IPS-15b (cell line): ENCODE results near the gene SYT13.

Experiments
- H3K27me3 ChIP-seq: one replicate; pipeline ENCODE4 v1.6.1; 2013; ENCODE audit warnings: low read length; ENCODE audit not compliant: control insufficient read depth, insufficient read depth
- H3K36me3 ChIP-seq: one replicate; pipeline ENCODE4 v1.6.1; 2013; ENCODE audit warnings: low read length; ENCODE audit not compliant: control insufficient read depth, insufficient read depth
- H3K4me1 ChIP-seq: one replicate; pipeline ENCODE4 v1.6.1; 2013; ENCODE audit warnings: mild to moderate bottlenecking, low read length; ENCODE audit not compliant: control insufficient read depth, insufficient read depth
- H3K4me3 ChIP-seq: one replicate; pipeline ENCODE4 v1.5.1; 2013; ENCODE audit warnings: low read depth, low read length
- H3K9ac ChIP-seq: one replicate; pipeline ENCODE4 v1.6.1; 2013; ENCODE audit warnings: low read depth, mild to moderate bottlenecking, low read length
- H3K9me3 ChIP-seq: one replicate; pipeline ENCODE4 v1.6.1; 2013; ENCODE audit warnings: mild to moderate bottlenecking, low read length; ENCODE audit not compliant: control insufficient read depth, insufficient read depth

Gene SYT13

DNA sequence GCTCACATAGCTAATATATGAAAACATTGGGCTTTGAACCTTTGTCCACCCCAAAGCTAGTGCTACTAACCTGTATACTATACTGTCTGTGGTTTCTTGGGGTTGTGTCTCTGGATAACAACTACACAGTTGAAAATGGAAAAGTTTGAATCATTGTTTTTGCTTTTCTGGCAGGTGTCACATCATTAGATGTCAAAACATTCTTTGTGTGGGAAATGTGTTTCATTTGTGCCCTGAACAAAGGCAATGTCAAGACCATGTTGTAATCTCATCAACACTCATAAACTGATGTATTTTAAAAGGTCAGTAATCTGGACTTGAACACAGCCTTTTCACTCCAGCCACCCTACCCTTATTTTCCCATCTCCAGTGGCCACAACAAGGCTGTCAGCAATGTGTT lies 16.5 kb downstream of the SYT13 start:
- Histone ChIP-seq H3K4me1 (no peaks in the 10 kb centered on the region), H3K9ac (no peak overlapping the region), H3K27me3 (no peaks in the 10 kb centered on the region), H3K4me3 (no peak overlapping the region), H3K36me3 (no peaks in the 10 kb centered on the region), H3K9me3 (no peaks in the 10 kb centered on the region)

DNA sequence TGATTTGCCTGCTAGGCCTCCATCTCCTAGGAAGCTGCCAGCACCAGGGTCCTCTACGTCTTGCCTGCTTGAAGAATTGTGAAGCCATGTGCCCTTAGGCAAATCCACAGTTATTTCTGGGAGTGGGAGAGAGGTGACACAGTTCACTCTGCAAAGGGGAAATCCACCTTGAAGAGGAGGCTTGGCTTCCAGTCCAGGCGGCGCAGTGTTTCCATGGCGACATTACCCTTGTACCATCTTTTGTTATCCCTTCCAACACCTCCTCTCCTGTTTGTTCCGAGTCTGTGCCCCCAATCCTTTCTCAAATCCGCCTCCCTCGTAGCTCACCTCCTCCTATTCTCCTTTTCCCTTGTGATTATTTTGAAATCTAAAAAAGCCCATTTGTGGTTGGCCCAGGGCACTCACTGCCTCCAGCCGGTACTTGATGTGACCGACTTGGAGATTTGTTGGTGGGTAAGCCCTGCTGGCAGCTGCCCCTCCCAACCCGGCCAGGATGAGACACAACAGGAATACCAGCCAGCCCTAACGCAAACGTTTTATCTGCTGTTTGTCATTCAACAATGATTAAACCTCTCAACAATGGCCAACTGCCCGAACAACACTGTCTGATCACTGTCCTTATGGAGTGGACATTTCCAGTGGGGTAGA lies 18.4 kb downstream of the SYT13 start:
- Histone ChIP-seq H3K9ac (no peak overlapping the region), H3K36me3 (no peaks in the 10 kb centered on the region), H3K4me3 (no peak overlapping the region), H3K27me3 (no peaks in the 10 kb centered on the region), H3K4me1 (no peaks in the 10 kb centered on the region), H3K9me3 (no peaks in the 10 kb centered on the region)

DNA sequence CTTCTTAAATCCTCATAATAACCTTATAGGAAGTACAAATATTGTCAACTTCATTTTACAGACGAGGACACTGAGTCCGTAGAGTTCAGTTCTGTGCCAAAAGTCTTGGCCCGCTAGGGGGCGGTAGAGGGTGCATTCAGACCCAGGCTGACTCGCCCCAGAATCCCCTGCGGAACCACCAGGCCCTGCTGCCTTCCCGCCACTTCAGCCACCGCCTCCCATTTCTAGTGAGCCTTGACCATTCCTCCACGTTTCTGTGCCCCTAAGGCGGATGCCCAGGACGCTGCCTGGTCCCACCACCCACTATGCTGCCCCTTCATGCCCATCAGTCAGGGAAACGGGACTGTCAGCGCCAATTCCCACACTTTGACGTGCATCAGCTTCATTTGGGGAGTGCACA lies 19.1 kb downstream of the SYT13 start:
- Histone ChIP-seq H3K9ac (no peak overlapping the region), H3K4me3 (no peak overlapping the region), H3K36me3 (no peaks in the 10 kb centered on the region), H3K4me1 (no peaks in the 10 kb centered on the region), H3K9me3 (no peaks in the 10 kb centered on the region), H3K27me3 (no peaks in the 10 kb centered on the region)

DNA sequence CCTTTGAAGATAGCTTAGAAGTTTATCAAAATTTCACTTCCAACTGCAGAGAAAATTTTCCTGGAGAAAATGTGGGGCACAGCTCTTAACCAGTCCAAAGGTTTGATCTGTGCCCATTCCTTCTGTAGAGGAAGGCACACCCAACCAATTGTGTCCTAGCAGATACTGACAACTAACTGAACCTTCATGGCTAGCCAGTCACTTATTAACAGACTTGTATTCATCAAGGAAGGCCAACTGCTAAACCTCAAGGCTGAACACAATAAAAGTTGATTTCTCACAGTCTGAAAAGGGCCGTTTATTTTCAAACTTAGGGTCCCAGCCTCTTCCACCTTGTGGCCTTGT lies 19.5 kb downstream of the SYT13 start:
- H3K4me3 ChIP-seq, result no peak overlapping the region
- H3K9me3 ChIP-seq, result no peaks in the 10 kb centered on the region
- no peaks in the 10 kb centered on the region for H3K4me1 ChIP-seq
- H3K36me3 ChIP-seq, result no peaks in the 10 kb centered on the region
- H3K27me3 ChIP-seq, result no peaks in the 10 kb centered on the region
- no peak overlapping the region for H3K9ac ChIP-seq

DNA sequence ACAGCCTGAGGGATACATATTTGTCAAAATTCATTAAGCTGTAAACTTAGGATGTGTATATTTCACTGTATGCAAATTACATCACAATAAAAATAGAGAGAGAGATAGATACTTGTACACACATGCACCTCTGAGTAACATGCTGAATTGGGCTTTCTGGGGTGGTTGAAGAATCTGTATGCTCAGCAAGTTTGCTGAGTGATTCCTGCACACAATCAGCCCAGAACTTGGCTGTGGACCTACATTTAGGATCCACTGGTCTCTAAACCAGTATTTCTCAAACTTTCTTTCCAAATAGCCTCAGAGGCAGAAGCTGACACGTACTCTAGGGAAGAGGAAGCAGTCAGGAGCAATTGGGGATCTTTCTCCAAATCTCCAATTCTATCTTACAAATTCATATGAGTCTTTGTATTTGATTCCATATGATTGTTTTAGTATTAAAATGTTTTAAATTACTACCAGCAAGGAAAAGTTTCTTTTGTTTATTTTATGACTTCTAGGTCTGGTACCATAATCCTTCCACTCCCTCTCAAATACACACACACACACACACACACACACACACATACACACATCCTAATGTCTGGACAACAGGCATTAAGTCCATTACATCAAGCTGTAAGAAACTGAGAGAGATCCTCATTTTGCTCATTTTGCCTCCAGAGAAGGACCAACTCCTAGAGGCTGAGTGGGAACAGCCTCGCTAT lies 20.0 kb downstream of the SYT13 start:
- Histone ChIP-seq H3K4me1 (no peaks in the 10 kb centered on the region), H3K9ac (no peak overlapping the region), H3K27me3 (no peaks in the 10 kb centered on the region), H3K36me3 (no peaks in the 10 kb centered on the region), H3K4me3 (no peak overlapping the region), H3K9me3 (no peaks in the 10 kb centered on the region)

DNA sequence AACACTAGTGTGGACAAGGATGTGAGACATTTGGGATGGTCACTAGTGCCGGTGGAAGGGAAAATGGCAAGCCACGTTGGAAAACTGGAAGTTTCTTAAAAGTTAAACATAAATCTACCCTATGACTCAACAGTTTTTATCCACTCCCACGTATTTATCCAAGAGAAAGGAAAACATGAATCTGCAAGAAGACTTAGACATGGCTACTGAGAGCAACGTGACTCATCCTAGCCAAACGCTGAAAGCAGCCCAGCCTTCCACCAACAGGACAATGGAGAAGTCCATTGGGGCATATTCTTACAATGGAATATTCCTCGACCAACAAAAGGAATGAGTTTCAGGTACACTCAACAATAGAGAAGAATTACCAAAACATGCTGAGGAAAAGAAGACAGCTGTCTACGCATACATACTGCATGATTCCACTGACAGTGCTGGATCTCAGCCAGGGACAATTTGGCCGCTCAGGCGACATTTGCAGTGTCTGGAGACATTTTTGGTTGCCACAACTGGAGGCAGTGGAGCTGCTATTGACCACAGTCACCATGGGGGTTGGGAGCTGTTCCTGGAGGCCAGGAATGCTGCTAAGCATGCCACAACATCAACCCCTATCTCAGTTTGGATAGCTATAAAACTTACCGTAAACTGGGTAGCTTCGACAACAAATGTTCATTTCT lies 21.2 kb downstream of the SYT13 start:
- Histone ChIP-seq H3K36me3 (no peaks in the 10 kb centered on the region), H3K4me3 (no peak overlapping the region), H3K4me1 (peaks cover 2% of the 10 kb centered on the region), H3K9ac (no peak overlapping the region), H3K9me3 (no peaks in the 10 kb centered on the region), H3K27me3 (no peaks in the 10 kb centered on the region)

DNA sequence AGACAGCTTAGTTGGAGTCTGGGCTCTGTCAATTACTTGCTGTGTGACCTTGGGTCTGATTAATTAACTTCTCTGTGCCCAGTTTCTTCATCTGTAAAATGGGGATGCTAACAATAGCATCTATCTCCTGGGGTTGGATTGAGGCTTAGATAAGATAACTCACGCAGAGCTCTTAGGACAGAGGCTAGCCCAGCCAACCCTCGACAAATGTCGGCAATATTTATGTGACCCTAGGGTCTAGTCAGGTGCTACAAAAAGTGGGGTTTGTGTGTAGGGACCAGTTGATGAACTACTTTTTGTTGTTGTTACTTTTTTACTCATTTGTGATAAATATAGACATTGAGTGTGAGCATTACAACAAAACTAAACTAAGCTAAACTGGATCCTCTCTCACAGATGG lies 22.4 kb downstream of the SYT13 start:
- no peaks in the 10 kb centered on the region for H3K36me3 ChIP-seq
- H3K4me1 ChIP-seq, result peaks cover 10% of the 10 kb centered on the region
- H3K27me3 ChIP-seq, result no peaks in the 10 kb centered on the region
- H3K4me3 ChIP-seq, result no peak overlapping the region
- H3K9ac ChIP-seq, result no peak overlapping the region
- H3K9me3 ChIP-seq, result no peaks in the 10 kb centered on the region

DNA sequence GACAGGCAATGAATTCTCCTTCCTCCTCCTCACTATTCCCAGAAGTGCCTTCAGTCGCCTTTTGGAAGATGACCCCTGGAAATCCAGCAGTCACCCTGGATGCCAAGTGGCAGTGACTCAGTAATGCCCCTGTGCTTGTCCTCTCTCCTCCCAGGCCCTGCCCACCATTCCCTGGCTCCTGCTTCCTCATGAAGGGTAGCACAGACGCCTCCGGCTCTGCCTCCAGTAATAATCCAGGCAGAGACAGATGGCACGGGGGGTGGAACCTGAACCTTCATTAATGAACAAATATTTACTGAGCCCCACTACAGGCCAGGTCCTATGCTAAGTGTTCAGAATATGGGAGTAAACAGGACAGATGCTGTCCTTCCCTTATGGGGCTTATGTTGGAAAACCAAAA lies 23.2 kb downstream of the SYT13 start:
- Histone ChIP-seq H3K4me1 (peaks cover 10% of the 10 kb centered on the region), H3K36me3 (no peaks in the 10 kb centered on the region), H3K9me3 (no peaks in the 10 kb centered on the region), H3K9ac (no peak overlapping the region), H3K27me3 (no peaks in the 10 kb centered on the region), H3K4me3 (no peak overlapping the region)

DNA sequence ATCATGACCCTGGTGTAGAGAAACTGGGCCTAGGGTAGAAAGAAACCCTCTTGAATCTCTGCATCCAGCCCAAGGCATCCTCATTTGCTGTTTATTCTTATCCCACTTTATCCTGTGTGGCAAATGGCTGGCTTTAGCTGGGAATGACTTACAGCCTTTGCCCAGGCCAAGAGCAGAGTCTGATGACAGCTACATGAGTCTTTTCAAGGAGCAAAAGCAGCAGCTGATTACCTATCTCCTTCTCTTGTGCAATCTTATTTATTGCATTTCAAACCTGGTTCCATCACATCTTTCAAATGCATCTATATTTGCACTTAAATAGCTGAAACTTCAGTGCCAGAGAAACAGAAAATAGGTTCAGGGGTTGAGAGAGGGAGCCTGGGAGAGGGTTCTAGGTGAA lies 26.1 kb downstream of the SYT13 start:
- H3K4me3 ChIP-seq, result no peak overlapping the region
- H3K27me3 ChIP-seq, result no peaks in the 10 kb centered on the region
- H3K9me3 ChIP-seq, result no peaks in the 10 kb centered on the region
- no peak overlapping the region for H3K9ac ChIP-seq
- peaks cover 10% of the 10 kb centered on the region for H3K4me1 ChIP-seq
- H3K36me3 ChIP-seq, result no peaks in the 10 kb centered on the region

DNA sequence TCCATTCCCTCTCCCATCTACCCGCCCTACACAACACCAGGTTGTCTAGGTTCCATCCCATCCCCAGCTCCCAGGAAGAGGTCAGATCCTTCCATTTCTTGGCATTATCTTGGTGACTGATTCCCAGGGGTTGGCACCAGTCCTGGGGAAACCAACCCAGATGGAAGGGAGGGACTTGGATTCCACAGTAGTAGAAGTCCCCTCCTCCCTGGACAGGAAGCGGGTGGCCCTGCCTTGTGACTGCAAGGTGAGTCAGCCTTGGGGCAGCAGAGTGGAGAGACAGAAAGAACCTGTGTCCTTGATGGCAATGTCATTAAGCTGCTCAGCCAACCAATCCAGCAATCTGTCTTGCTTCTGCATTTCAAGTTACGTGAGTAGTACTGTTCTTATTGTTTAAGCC lies 26.5 kb downstream of the SYT13 start:
- Histone ChIP-seq H3K9ac (no peak overlapping the region), H3K9me3 (no peaks in the 10 kb centered on the region), H3K36me3 (no peaks in the 10 kb centered on the region), H3K27me3 (no peaks in the 10 kb centered on the region), H3K4me1 (peaks cover 10% of the 10 kb centered on the region), H3K4me3 (no peak overlapping the region)

DNA sequence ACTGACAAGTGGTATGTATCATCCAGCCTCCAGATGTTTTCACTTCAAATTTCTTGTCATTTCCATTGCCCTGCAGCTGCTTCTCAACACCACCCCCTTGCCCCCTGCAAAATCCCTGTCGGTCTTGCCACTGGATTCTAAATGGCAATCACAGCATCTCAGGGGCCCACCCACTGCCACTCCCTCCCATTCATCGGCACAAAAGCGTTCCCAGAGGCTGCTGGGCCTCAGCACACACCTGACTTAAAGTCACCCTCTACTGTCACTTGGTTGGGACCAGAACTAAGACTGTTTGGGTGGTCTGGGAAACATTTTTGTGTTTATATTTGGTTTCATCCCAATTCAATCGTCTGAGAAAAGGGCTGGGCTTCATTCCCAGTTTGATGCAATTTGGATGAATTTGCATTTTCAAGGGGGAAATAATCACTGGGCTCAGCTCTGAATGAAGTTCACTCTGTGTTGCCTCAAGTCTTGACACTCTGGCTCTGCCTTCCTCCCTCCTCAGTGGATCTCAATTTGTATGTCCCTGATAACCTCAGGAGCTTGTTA lies 27.1 kb downstream of the SYT13 start:
- H3K27me3 ChIP-seq, result no peaks in the 10 kb centered on the region
- no peak overlapping the region for H3K9ac ChIP-seq
- H3K9me3 ChIP-seq, result no peaks in the 10 kb centered on the region
- H3K36me3 ChIP-seq, result no peaks in the 10 kb centered on the region
- peaks cover 10% of the 10 kb centered on the region for H3K4me1 ChIP-seq
- no peak overlapping the region for H3K4me3 ChIP-seq

DNA sequence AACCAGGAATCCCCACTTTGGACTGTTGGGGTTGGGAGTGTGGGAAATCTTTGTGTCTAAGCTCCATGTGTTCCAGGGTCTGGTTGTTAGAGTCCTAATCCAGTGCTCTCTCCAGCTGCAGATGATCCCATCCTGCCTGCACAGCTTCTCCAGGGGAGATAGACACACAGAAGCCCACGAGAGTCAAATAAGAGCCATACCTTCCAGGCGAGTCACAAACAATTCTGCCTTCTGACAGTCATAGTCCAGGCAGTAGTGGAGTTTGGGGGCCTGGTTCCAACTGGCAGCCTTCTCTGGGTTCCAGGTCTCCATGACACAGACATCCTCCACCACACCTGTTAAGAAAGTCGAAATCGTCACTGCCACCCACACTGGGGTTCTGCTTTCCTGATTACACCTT lies 32.1 kb downstream of the SYT13 start:
- Histone ChIP-seq H3K9ac (no peak overlapping the region), H3K4me1 (peaks cover under 1% of the 10 kb centered on the region), H3K4me3 (no peak overlapping the region), H3K27me3 (no peaks in the 10 kb centered on the region), H3K36me3 (peaks cover 3% of the 10 kb centered on the region), H3K9me3 (no peaks in the 10 kb centered on the region)
